Smooth muscle cell of trachea (primary cell): Measurements from ENCODE around the gene TAS2R8. TPM values are rescaled to one million over a fixed set of nuclear protein-coding genes. Genes with fewer than 3 reads are reported as not detected.

Source experiments
- total RNA-seq: library from RNA; depleted of rRNA; stranded (reverse); fragments of >200 nt; gene quantifications from 2 replicates; pipeline ENCODE4 v1.2.1, GENCODE V29; 2014

TAS2R8 gene
- 0.29 TPM in 1 of 2 replicates, not detected in the other for total RNA-seq

GRCh38 chr12:10807186-10807585 is at the start of gene TAS2R8:
TSS of gene TAS2R8 (minus strand) at chr12:10807286. CDS start at chr12:10806980, 306 bp downstream.

GRCh38 chr12:10849425-10849878 is 42.4 kb upstream of the TAS2R8 start, which contains the start of gene PRR4:
TSS of gene PRR4 (minus strand) at chr12:10849475. CDS start at chr12:10849437, 38 bp downstream.

GRCh38 chr12:10826258-10826657 is 19.2 kb upstream of the TAS2R8 start, which contains the start of gene TAS2R10:
TSS of gene TAS2R10 (minus strand) at chr12:10826358. CDS start at chr12:10826269, 89 bp downstream.

GRCh38 chr12:10810068-10810467 is 3.0 kb upstream of the TAS2R8 start, which contains the start of gene TAS2R9:
TSS of gene TAS2R9 (minus strand) at chr12:10810168. CDS start at chr12:10810075, 93 bp downstream.

GRCh38 chr12:10802587-10802986 is 4.5 kb downstream of the TAS2R8 start, which contains the start of gene TAS2R7:
TSS of gene TAS2R7 (minus strand) at chr12:10802627. CDS start at chr12:10802570, 57 bp downstream.

Other genes with a start within 250 kb of the TAS2R8 start
- 8.1 and 25.7 TPM in 2 replicates for gene MAGOHB, start 193.7 kb downstream of the TAS2R8 start, total RNA-seq
- gene STYK1, start 133.2 kb downstream of the TAS2R8 start, total RNA-seq, result 0.50 TPM in 1 of 2 replicates, not detected in the other
- gene YBX3, start 84.0 kb downstream of the TAS2R8 start, total RNA-seq, result 80.9 and 140 TPM in 2 replicates
- gene TAS2R7, start 4.7 kb downstream of the TAS2R8 start, total RNA-seq, result not detected in 2 replicates
- gene TAS2R9, start 2.9 kb upstream of the TAS2R8 start, total RNA-seq, result not detected in 2 replicates
- 0.99 and 1.6 TPM in 2 replicates for gene TAS2R10, start 19.1 kb upstream of the TAS2R8 start, total RNA-seq
- gene PRR4, start 42.2 kb upstream of the TAS2R8 start, total RNA-seq, result 0.73 and 3.0 TPM in 2 replicates
- gene PRH1, start 77.0 kb upstream of the TAS2R8 start, total RNA-seq, result 10.8 and 25.5 TPM in 2 replicates
- 1.3 and 4.7 TPM in 2 replicates for gene TAS2R13, start 102.3 kb upstream of the TAS2R8 start, total RNA-seq
- gene PRH2, start 122.0 kb upstream of the TAS2R8 start, total RNA-seq, result not detected in 2 replicates
- 2.3 and 4.1 TPM in 2 replicates for gene TAS2R14, start 132.0 kb upstream of the TAS2R8 start, total RNA-seq
- gene TAS2R50, start 179.6 kb upstream of the TAS2R8 start, total RNA-seq, result 2.3 and 6.8 TPM in 2 replicates
- gene TAS2R20, start 191.0 kb upstream of the TAS2R8 start, total RNA-seq, result 2.8 and 5.1 TPM in 2 replicates
- gene TAS2R19, start 215.3 kb upstream of the TAS2R8 start, total RNA-seq, result 4.5 and 9.6 TPM in 2 replicates
- 5.1 and 9.2 TPM in 2 replicates for gene TAS2R31, start 224.1 kb upstream of the TAS2R8 start, total RNA-seq